HepG2 (cell line): ENCODE data around the gene PPP1R27. TPM values are rescaled to one million over a fixed set of nuclear protein-coding genes. Genes with fewer than 3 reads are reported as not detected.

Source experiments
- ASH2L ChIP-seq: fragments of 300-600, 200-600 bp; sonication (generic); IDR thresholded peaks from 2 replicates; pipeline ENCODE4 v1.7.0; 2017; ENCODE audit warnings: low read depth, mild to moderate bottlenecking, moderate library complexity, mixed read lengths, low read length; ENCODE audit not compliant: insufficient read length
- ESRRA ChIP-seq: sonication (generic); formaldehyde crosslinking; IDR thresholded peaks from 2 replicates; pipeline ENCODE4 v1.5.1; 2020; ENCODE audit warnings: mild to moderate bottlenecking, low read depth, missing genetic modification reagents
- GTF2F1 ChIP-seq: fragments of 150-350 bp; IDR thresholded peaks from 2 replicates; pipeline ENCODE4 v1.6.1; 2014; ENCODE audit warnings: low read length
- JUND ChIP-seq: sonication (generic); formaldehyde crosslinking; IDR thresholded peaks from 2 replicates; pipeline ENCODE4 v1.8.0; 2022; ENCODE audit warnings: mild to moderate bottlenecking, missing genetic modification reagents
- KLF16 ChIP-seq, 2 experiments: sonication (generic) in 1 of 2; formaldehyde crosslinking in 1 of 2; IDR thresholded peaks; 2 replicates each; pipeline versions ENCODE4 v1.6.1 to v1.8.0; 2016 to 2023; ENCODE audit warnings: missing genetic modification reagents in 2 of 2, missing compliant biosample characterization in 1 of 2
- PCBP1 ChIP-seq: fragments of 200-400 bp; formaldehyde crosslinking; IDR thresholded peaks from 2 replicates; pipeline ENCODE4 v1.6.1; 2017; ENCODE audit warnings: mild to moderate bottlenecking, low read depth, low read length, borderline replicate concordance
- POLR2AphosphoS2 ChIP-seq: IDR thresholded peaks from 2 replicates; pipeline ENCODE4 v1.6.1; 2011; ENCODE audit warnings: low read depth, low read length, improper control_type of control experiment
- SP4 ChIP-seq: sonication (generic); formaldehyde crosslinking; IDR thresholded peaks from 2 replicates; pipeline ENCODE4 v1.8.1; 2023; ENCODE audit warnings: mild to moderate bottlenecking, missing genetic modification reagents
- TAF1 ChIP-seq: sonication (generic); formaldehyde crosslinking; IDR thresholded peaks from 2 replicates; pipeline ENCODE4 v1.4.0; 2020; ENCODE audit warnings: missing genetic modification reagents
- ZBTB7B ChIP-seq: sonication (generic); formaldehyde crosslinking; IDR thresholded peaks from 2 replicates; pipeline ENCODE4 v1.4.0; 2020; ENCODE audit warnings: missing genetic modification reagents
- ZNF441 ChIP-seq: sonication (generic); formaldehyde crosslinking; IDR thresholded peaks from 2 replicates; pipeline ENCODE4 v1.7.0; 2021; ENCODE audit warnings: missing genetic modification reagents, borderline replicate concordance
- ZNF546 ChIP-seq: sonication (generic); formaldehyde crosslinking; conservative IDR thresholded peaks from 2 replicates; pipeline ENCODE4 v1.8.1; 2023; ENCODE audit warnings: mild to moderate bottlenecking, missing genetic modification reagents
- ZNF558 ChIP-seq: sonication (generic); formaldehyde crosslinking; IDR thresholded peaks from 2 replicates; pipeline ENCODE4 v1.9.0; 2022; ENCODE audit warnings: mild to moderate bottlenecking, missing genetic modification reagents, borderline replicate concordance
- ZNF737 ChIP-seq: sonication (generic); formaldehyde crosslinking; IDR thresholded peaks from 2 replicates; pipeline ENCODE4 v1.5.0; 2020; ENCODE audit warnings: missing genetic modification reagents, mild to moderate bottlenecking, borderline replicate concordance
- ZNF761 ChIP-seq: sonication (generic); formaldehyde crosslinking; conservative IDR thresholded peaks from 2 replicates; pipeline ENCODE4 v1.4.0; 2020; ENCODE audit warnings: mild to moderate bottlenecking, missing genetic modification reagents
- ZNF768 ChIP-seq: sonication (generic); formaldehyde crosslinking; IDR thresholded peaks from 2 replicates; pipeline ENCODE4 v1.4.0; 2020; ENCODE audit warnings: missing genetic modification reagents
- ZNF878 ChIP-seq: sonication (generic); formaldehyde crosslinking; IDR thresholded peaks from 2 replicates; pipeline ENCODE4 v1.8.1; 2023; ENCODE audit warnings: mild to moderate bottlenecking, missing genetic modification reagents, moderate library complexity
- ZSCAN12 ChIP-seq: sonication (generic); formaldehyde crosslinking; IDR thresholded peaks from 2 replicates; pipeline ENCODE4 v1.9.0; 2021; ENCODE audit warnings: mild to moderate bottlenecking, missing genetic modification reagents
- ZSCAN25 ChIP-seq: sonication (generic); formaldehyde crosslinking; IDR thresholded peaks from 2 replicates; pipeline ENCODE4 v1.8.0; 2022; ENCODE audit warnings: mild to moderate bottlenecking, missing genetic modification reagents
- ZZZ3 ChIP-seq: sonication (generic); formaldehyde crosslinking; IDR thresholded peaks from 2 replicates; pipeline ENCODE4 v1.4.0; 2020; ENCODE audit warnings: missing genetic modification reagents, mild to moderate bottlenecking, borderline replicate concordance
- polyA plus RNA-seq, 8 experiments: library from polyadenylated mRNA; depleted of rRNA in 3 of 8; stranded (reverse) in 7 of 8; unstranded in 1 of 8; fragments of >200 nt; fragmentation: Illumina TruSeq in 4 of 8; extraction: Trizol in 4 of 8; gene quantifications; 2 replicates each; pipeline versions ENCODE4 v1.2.1 to v1.2.3, GENCODE V29; 2011 to 2016; ENCODE audit warnings: low read depth in 4 of 8, missing spikeins in 1 of 8, mixed read lengths in 1 of 8; ENCODE audit not compliant: insufficient read depth in 1 of 8
- total RNA-seq, 5 experiments: library from RNA; depleted of rRNA; stranded (reverse); fragments of >200 nt; fragmentation: Illumina TruSeq; extraction: Trizol; gene quantifications; 2 replicates each; pipeline ENCODE4 v1.2.3, GENCODE V29; 2016; ENCODE audit warnings: low read depth in 1 of 5
- TF ChIP-seq, protein P1 (sequence below): sonication (generic); formaldehyde crosslinking; IDR thresholded peaks from 2 replicates; pipeline ENCODE4 v1.5.0; 2020; ENCODE audit warnings: mild to moderate bottlenecking, missing genetic modification reagents, borderline replicate concordance

PPP1R27 gene
- total and polyA plus RNA-seq, 2 of the 13 experiments (the other 11 are each of a cell fraction or from before 2014, with no cell fraction given): 0.17 to 1.00 TPM

DNA sequence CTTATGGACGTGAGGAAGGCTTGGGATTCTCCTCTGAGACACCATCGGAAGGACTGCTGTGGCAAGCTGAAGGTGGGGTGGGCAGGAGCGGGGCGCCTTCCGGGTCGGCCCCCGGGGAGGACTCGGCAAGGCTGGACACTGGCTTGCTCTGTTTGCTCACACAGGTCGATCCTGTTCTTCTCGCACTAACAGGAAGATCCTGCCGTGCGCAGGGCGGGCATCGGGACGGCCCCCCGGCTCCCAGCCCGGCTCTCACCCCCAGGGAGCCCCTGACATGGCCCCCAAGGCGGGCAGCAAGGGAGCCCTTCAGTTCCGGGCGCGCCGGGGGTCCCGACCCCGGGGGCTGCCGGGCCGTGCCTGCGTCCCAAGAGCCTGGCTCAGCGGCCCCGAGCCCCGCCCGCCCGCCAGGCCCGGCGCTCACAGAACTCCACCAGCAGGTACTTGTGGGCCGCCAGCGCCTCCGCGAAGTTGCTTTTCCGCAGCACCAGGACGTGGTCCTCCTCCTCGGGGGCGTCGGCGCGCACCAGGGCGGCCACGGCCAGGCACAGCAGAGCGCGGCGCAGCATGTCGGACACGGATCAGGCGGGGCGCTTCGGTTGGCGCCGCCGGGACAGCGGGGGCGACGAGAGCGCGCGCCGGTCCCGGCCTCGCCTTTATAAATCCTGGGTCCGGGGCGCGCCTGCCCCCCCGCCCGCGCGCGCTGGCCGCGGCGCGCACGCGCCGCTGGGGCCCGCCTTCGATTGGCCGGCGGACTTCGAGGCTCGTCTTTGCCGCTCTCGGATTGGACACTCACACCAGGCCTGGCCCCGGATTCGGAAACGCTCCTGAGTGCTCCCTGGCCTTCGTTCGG lies 25.3 kb upstream of the PPP1R27 start, which contains the start of gene P4HB (continued):
- TF ChIP-seq ZNF878 (CRISPR knock-in tag) (no peak), KLF16 (CRISPR knock-in tag; IDR thresholded peaks at IDR 0.05) (0 out of 4 replicates have a peak, but pooled peaks of 1 of the 2 experiments have one; percentile 9), ASH2L (peak; percentile 9), ZZZ3 (CRISPR knock-in tag) (no peak), ESRRA (0 out of 2 replicates have a peak, but pooled peaks have one; percentile 5), TAF1 (no peak; the same call in none of the 2 replicates), ZNF768 (peak; percentile 72), ZNF546 (CRISPR knock-in tag) (no peak; the same call in 1 of the 2 replicates), ZBTB7B (CRISPR knock-in tag) (0 out of 2 replicates have a peak, but pooled peaks have one; percentile 28), PCBP1 (no peak), GTF2F1 (peak; percentile 70; the same call in 1 of the 2 replicates), POLR2AphosphoS2 (0 out of 2 replicates have a peak, but pooled peaks have one; percentile 78), ZSCAN12 (CRISPR knock-in tag) (peak; percentile 60; the same call in 1 of the 2 replicates), ZNF761 (CRISPR knock-in tag) (peak; percentile 52), ZSCAN25 (CRISPR knock-in tag) (peak; percentile 67; the same call in 1 of the 2 replicates), SP4 (CRISPR knock-in tag) (no peak), ZNF558 (CRISPR knock-in tag) (peak; percentile 49; the same call in 1 of the 2 replicates), ZNF737 (CRISPR knock-in tag) (peak; percentile 13; the same call in 1 of the 2 replicates), ZNF441 (CRISPR knock-in tag) (peak; percentile 74; the same call in 1 of the 2 replicates), JUND (CRISPR knock-in tag) (0 out of 2 replicates have a peak, but pooled peaks have one; percentile 55)
- TF ChIP-seq, protein P1, sequence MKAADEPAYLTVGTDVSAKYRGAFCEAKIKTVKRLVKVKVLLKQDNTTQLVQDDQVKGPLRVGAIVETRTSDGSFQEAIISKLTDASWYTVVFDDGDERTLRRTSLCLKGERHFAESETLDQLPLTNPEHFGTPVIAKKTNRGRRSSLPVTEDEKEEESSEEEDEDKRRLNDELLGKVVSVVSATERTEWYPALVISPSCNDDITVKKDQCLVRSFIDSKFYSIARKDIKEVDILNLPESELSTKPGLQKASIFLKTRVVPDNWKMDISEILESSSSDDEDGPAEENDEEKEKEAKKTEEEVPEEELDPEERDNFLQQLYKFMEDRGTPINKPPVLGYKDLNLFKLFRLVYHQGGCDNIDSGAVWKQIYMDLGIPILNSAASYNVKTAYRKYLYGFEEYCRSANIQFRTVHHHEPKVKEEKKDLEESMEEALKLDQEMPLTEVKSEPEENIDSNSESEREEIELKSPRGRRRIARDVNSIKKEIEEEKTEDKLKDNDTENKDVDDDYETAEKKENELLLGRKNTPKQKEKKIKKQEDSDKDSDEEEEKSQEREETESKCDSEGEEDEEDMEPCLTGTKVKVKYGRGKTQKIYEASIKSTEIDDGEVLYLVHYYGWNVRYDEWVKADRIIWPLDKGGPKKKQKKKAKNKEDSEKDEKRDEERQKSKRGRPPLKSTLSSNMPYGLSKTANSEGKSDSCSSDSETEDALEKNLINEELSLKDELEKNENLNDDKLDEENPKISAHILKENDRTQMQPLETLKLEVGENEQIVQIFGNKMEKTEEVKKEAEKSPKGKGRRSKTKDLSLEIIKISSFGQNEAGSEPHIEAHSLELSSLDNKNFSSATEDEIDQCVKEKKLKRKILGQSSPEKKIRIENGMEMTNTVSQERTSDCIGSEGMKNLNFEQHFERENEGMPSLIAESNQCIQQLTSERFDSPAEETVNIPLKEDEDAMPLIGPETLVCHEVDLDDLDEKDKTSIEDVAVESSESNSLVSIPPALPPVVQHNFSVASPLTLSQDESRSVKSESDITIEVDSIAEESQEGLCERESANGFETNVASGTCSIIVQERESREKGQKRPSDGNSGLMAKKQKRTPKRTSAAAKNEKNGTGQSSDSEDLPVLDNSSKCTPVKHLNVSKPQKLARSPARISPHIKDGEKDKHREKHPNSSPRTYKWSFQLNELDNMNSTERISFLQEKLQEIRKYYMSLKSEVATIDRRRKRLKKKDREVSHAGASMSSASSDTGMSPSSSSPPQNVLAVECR (CRISPR knock-in tag): peak; percentile 29
